Activated T-helper 1 cell treated with anti-CD3 and anti-CD28 coated beads, Interleukin-2, amount 50 U/mL, for 16 hours (primary cell): ENCODE measurements around the gene SFRP2.

ENCODE experiments used
- DNase-seq, 2 donors: peaks; one replicate each; pipeline ENCODE4 v3.0.0-alpha.2; 2020; ENCODE audit warnings: low read depth in 1 of 2, low spot score in 1 of 2

Gene SFRP2

DNA sequence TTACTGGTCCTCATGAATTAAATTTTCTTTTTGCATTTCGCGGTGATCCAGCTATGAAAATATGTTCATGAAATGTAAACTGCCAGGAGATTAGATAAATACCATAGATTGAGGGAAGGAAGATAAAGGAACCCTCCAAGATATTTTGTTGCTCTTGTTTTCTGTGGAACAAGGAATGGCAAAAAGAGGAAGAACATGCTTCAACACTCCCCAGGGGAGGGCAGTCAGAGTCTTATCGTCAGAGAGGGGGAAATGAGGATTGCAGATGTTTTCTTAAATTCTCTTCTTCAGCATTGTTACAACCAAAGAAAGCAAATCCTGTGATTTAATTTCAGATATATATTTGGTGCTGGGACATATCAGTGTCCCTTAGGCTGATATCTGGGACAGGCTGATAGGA lies 9.5 kb upstream of the SFRP2 start:
- no peak for DNase-seq

GRCh38 chr4:153794006-153794405 lies 5.1 kb upstream of the SFRP2 start:
- no peak for DNase-seq

DNA sequence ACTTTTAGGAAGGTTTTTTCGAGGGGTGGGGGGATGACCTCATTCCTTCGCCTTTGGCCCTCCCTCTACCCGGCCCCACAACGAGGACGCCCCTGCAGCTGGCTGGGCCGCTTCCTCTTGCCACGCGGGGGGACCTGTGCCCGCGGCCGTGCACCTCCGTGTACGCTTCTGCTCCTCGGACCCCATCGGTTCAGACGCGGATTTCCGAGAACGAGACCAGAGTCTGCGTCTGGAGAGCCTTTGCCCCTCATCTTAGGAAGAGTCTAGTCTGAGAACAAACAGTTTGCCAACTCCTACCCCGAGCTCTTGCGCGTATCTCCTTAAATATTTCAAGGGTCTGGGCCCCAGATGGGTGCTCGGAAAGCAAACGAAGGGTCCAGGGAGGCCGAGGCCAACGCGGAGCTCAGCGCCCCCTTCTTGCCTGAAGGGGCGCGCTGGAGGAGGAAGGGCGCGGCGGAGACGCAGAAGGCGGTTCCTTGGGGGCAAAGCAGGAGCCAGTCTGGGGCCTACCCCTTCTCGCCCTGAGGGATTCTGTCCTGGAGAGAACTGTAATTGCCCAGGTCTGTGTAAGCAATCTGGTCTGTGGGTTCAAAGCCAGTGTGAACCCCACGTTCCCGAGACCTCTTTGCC lies 3.9 kb upstream of the SFRP2 start:
- DNase-seq: no peak

- no peak for DNase-seq
Observed at GRCh38 chr4:153791746-153792617, 3.1 kb upstream of the SFRP2 start.

- DNase-seq: no peak
Observed at GRCh38 chr4:153790962-153791551, 2.2 kb upstream of the SFRP2 start.

DNA sequence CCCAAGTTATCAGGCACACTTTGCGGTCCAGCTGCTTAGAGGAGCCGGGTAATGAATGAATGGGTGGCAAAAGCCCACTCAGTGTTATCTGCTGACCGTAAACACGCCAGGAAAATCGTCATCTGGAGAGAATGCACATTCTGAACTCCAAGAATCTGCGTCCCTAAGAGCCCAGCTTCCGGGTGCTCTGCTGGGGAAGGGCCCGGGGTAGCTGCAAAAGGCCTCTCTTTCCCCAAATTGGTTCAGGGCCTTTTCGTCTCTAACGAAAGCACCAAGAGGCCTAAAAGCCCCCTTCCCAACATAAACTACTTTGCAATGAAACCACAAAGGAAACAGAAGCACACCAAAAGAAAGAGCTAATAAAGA lies 1.6 kb upstream of the SFRP2 start:
- no peak for DNase-seq

- DNase-seq: no peak
Observed at GRCh38 chr4:153789741-153790499, 1.0 kb upstream of the SFRP2 start.

- no peak for DNase-seq
Observed at GRCh38 chr4:153788051-153788412, 851 bp downstream of the SFRP2 start.

DNA sequence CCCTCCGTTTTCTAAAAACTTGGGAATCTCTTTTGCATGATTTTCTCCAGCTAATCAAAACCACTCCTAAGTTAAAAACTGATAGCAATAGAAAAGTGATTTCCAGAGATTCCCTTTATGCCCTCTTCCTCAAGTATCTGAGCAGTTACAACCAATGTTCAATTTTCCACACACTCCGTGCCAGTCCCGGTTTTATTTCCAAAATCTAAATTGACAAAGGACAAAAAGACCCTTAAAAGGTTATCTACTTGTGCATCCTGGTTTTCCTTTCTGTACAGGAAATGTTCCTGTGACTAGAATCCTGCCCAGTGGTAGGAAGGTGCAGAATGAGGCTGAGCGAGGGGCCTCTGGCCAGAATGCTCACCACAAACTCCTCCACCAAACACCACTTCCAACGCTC lies 1.3 kb downstream of the SFRP2 start:
- no peak for DNase-seq

DNA sequence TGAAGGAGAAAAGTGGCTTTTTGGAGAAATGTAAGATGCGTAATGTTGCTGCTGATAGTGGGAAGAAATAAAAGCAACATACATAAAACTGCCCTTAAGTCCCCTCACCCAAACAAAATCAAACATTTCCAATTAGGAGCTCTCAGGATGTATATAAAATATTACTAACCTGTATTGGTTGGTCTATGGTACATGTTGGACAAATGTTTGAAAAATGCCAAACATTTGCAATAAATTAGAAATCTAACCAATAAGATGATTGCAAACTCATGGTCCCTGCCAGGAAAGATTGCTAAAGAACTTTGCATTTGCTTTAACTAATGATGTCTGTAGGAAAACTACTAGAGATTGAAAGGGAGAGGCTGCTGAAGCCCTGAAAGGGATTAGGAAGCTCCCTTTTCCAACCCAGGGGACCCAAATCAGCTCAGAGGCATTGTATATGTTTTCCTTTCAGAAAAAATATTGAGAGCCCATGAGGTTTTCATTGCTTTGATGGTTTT lies 1.8 kb downstream of the SFRP2 start:
- no peak for DNase-seq

DNA sequence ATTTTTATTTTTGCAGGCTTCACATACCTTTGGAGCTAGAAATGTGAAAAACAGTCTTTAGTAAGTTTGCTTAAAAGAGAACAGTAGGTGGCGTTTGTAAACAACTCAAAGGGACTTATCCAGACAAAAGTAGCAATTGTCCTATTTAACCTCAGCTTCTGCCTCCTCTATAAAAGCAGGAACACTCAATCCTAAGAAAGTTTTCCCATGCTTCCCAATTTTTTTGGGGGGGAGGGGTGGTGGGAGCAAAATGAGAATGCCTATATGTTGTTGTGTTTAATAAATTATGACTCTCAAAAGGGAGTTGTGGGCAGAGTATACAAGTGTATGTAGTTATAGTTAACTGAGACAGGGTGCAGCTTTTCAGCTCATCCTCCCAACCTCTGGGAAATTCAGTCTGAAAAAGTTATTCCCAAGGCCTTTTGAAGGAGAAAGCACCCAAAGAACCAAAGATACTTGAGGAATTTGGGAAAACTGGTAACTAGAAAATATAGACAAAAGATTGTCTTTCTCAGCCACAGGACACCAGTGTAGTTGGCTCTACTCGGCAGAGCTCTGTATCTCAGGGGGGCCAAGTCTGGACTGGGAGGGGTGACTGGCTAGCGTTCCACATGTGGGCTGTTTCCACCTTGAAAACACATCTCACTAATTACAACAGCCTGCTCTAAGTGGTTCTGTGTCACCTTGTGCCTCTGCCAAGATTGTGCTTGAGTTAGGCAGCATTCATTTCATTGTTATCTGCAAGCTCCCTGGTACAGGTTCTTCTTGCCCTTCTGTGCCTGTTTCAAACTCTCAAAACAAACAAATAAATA lies 2.8 kb downstream of the SFRP2 start:
- no peak for DNase-seq

GRCh38 chr4:153784166-153784699 lies 4.7 kb downstream of the SFRP2 start:
- no peak for DNase-seq

- DNase-seq: no peak
Observed at GRCh38 chr4:153782581-153782980, 6.3 kb downstream of the SFRP2 start.

GRCh38 chr4:153781717-153782416 lies 7.0 kb downstream of the SFRP2 start:
- DNase-seq: no peak

- no peak for DNase-seq
Observed at GRCh38 chr4:153781280-153781679, 7.6 kb downstream of the SFRP2 start.

DNA sequence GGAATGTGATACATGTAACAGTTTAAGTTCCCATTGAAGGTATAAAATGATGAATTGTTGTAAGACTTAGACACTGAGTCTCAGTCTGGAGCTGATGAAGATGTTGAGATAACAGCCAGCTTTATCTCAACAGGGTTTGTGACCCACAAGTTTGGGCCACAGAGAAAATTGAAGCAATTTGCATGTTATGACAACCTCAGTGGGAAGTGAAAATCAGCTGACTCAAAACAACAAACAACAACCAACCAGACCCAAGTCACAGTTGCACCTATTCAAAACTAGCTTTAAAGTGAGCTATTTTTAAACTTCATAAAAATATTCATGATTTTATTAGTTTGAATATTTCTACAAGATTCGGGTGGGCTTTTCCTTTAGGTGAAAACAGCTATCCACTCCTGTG lies 8.0 kb downstream of the SFRP2 start:
- no peak for DNase-seq

- no peak for DNase-seq
Observed at GRCh38 chr4:153780221-153780620, 8.7 kb downstream of the SFRP2 start.

DNA sequence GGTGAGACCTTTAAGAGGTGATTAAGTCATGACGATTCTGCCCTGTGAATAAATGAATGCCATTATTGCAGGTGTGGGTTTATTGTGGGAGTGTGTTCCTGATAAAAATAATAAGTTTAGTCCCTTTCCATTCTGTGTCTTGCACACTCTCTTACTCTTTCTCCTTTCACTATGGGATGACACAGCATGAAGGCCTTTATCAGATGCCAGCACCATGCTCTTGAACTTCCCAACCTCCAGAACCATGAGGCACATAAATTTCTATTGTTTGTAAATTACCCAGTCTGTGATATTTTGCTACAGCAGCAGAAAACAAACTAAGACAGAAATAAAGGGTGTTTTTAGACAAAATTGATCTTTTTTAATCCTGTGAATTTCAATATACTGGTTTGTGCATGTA lies 10.5 kb downstream of the SFRP2 start:
- DNase-seq: no peak

- no peak for DNase-seq
Observed at GRCh38 chr4:153777421-153777820, 11.5 kb downstream of the SFRP2 start.

GRCh38 chr4:153776601-153777000 lies 12.3 kb downstream of the SFRP2 start:
- no peak for DNase-seq
